GM19035 (cell line): ENCODE data around the gene STK38L.

ENCODE experiments used
- ATAC-seq: cut with Tn5 transposase; IDR thresholded peaks from one replicate; pipeline ENCODE4 v1.9.1; 2021; ENCODE audit not compliant: unreplicated experiment

The STK38L gene

DNA sequence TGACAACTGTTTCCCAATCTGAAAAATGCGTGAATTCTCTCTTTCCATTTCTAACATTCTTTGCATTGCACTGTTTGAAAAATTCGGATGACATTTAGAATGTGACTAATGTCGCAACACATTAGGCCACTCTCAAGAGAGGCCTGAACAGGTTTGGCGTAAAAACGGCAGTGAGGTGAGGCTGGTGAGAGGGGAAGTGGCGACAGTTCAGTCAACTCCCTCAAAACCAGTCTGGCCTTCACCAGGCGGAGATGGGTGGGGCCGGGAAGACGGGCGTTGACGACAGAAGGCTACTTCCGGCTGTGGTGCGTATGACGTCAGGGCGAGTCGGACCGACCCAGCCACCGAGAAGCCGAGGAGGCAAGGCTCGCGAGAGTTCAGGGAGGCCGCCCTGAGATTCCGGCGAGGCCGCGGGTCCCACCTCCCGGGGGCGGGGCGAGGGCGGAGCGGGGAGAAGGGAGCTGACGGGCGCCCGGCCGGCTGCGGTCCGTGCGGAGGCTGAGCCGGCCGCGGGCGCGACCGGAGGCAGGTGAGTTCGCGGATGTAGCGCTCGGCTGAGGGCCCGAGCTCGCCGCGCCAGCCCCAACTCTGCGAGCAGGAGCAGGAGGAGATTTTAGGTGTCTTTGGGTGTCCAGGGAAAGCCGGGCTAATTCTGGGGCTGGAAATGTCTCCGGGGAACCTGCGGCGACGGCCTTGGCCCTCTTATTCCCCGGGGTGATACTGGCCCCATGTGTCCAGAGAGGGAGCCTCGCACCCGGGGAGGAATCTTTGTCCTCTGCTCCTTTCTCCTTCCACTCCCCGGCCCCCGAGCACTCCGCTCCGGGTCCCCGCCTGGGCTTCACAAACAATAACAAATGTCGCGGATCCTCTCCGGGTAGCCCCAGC lies at the start of gene STK38L:
STK38L (plus strand) TSS at position 483 of the 885 bp plus-strand sequence. CDS start 53,435 bp downstream, outside the sequence.
- ATAC-seq, result peak; percentile 90

DNA sequence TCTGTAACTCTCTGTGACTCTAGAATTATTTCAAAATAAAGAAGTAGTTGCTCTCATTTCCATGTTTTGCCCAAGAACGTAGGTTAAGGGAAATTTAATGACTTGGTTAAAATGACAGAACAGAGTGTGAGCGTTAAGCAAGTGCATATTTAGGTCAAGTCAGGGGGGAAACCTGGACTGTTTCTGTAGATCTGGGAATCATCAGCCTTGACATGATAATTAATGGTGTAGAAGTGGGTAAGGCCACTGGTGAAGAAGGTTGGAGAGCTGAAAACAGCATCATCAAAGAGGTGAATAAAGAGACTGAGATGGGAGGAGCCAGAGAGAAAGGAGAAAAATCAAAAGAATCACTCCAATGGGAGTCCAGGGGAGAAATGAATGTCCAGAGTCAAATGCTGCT lies 49.4 kb upstream of the STK38L start:
- ATAC-seq, result no peak

DNA sequence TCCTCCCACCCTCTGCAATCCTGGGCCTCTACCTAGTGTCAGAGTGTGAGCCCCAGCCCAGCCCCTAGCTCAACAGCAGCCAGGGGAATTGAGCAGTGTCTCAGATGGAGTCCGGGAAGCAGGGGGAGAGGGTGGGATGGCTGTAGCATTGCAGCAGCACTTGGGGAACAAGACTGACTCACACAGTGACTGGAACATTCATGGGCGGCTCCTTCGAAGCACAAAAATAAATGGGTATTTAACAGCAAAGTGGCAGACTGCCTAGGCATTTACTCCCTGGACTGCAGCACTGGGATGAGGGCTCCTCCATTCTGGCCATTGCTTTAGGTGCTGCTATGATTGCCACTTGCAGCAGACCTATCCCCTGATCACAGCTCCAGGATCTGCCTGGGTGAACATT lies 46.0 kb upstream of the STK38L start:
- no peak for ATAC-seq

DNA sequence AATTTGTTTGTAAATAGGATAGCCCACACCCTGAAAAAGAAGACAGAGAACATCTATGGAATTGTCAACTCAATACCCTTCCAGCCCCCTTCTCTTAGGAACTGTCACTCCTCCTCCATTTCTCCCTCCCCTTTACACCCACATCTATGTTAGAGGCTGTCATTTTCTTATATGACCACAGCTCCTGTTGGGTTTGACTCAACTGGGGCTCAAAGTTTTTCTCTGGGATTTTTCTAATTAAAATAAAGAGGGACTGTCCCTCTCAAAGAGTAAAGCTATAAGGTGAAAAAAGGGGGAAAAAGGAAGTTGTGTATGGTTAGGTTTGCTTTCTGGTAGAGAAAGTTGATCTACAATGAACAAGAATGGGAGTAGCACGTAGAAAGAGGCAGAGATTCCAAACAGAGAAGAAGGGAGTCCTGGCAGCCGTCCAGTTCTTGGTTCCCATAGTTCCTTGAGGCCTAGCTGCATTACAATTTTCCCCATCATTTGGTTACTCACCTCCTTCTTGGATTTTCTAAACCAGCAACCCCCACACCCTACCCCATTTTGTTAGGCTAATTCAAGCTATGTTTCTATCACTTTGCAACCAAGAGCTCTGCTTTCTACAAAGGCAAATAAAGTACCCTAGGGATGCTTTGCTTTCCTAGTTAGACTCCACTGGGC lies 44.3 kb upstream of the STK38L start:
- no peak for ATAC-seq

DNA sequence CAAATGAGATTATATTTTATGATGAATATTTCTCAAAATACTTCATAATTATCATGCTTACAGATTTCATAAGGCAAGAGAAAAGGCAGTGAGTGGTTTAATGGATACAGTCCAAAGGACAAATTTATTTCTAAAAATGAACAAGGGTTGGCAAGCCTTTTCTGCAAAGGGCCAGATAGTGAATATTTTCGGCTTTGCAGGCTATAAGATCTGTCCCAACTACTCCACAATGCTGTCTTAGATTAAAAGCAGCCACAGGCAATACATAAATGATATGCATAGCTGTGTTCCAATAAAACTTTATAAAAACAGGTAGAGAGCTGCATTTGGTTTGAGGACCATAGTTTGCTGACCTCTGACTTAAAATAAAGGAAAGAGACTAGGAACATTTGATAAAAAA lies 42.9 kb upstream of the STK38L start:
- no peak for ATAC-seq

DNA sequence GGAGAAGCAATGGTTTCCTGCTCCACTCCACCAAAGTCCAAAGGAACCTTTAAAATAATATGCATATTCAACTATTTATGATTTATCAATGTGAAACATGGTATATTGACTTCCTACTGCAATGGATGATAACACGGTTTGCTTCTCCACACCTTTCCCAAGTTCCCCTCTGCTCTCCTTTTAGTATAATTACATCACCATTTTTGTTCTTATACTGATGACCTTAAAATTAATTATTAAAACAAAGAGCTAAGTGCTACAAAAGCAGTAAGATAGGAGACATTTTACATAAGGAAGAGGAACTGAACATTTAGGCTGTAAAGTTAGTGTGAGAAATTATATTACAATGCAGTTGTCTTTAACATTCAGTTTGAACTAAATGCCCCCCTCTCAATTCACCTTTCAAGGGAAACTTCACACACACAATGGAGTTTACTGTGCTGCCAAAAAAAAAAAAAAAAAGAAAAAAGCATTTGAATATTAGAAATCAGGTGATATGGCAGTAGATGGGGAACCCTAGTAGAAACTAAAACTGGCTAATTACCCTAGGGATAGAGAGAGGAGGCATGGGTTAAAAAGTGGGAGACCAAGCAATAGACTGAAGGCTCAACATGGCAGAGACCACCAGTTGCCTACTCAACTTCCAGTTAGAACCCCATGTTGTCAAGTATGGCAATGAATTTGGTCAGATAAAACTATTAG lies 37.1 kb upstream of the STK38L start:
- ATAC-seq, result no peak

DNA sequence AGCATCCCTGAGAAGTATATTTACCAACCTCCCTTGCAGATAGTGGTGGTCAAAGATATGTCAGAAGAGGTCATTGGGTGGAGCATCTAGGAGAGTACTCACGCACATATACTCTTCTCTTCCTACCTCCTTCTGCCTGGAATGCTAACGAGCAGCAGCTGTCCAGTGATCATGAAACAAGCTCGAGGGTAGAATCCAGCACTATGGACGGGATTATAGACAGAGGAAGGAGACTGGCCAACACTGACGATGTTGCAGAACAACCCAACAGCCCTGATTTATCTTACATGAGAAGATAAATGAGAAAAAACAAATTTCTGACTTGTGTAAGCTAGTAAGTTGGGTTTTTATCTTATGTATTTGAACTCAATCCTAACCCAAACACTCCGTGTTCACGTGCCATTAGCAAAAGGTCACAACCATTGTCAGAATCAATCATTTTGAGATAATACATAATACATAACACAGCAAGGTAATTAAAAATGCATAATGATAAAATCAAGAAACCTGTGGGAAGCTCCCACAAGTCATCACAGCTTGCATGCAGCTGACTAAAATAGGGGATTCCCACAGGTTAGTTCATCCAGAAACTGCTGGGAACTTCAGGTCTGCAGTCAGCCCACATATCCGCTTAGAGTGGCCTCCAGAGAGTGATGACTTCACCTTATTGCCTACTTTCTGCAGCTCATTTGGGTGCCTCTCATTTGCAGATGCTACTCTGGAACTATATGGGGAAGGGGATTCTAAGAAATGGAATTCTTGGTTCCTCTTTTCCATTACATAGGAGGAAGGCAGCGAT lies 36.3 kb upstream of the STK38L start:
- ATAC-seq, result peak; percentile 81

DNA sequence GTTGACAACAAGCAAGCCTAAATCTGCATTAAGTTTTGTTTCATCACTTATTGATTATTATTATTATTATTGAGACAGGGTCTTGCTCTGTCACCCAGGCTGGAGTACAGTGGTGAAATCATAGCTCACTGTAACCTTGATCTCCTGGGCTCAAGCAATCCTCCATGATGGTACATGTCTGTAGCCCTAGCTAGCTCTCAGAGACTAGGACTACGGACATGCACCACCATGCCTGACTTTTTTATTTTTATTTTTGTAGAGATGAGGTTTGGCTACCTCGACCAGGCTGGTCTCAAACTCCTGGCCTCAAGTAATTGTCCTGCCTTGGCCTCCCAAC lies 35.7 kb upstream of the STK38L start:
- ATAC-seq, result peak; percentile 25

DNA sequence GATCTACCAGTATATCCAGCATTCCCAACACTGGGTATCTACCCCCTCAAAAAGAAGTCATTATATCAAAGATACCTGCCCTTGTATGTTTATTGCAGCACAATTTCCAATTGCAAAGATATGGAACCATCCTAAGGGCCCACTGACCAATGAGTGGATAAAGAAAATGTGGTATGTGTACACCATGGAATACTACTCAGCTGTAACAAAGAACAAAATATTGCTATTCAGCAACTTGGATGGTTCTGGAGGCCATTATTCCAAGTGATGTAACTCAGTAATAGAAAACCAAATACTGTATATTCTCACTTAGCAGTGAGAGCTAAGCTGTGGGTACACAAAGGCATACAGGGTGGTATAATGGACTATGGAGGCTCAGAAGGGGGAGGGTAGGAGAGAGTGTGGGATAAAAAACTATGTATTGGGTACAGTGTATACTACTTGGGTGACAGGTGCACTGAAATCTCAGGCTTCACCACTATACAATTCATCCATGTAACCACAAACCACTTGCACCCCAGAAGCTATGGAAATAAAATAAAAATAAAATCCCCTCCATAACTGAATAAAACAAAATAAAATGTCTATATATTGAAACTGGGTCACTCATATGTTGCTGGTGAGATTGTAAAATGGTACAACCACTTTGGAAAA lies 34.7 kb upstream of the STK38L start:
- ATAC-seq, result no peak

DNA sequence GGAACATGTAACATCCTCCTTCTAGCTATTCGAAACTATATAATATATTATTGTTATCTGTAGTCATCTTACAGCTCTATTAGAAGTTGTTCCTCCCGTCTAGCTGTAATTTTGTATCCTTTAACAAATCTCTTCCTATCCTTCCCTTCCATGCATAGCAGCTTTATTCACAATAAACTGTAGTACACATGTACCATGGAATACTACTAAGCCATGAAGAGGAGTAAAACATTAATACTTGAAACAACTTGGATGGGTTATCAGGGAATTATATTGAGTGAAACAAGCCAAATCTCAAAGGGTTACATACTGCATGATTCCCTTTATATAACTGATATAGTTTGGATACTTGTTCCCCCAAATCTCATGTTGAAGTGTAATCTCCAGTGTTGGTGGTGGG lies 33.9 kb upstream of the STK38L start:
- ATAC-seq, result no peak

DNA sequence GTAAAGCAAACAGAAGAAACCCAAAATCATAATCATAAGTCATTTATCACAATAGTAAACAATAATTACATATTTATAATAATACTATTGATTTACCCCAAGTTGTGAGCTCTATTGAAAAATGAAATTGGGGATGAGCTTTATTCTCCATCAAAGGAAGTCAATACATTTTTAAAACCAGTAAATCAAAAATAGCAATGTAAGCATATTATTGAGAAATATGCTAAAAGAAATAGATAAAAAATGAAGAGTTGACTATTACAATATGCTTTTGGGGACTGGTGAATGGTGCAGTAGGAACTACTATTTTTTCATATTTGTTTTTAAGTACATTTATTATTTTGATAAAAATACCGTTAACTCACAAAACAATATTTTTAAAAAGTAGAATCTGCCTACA lies 31.2 kb upstream of the STK38L start:
- no peak for ATAC-seq

DNA sequence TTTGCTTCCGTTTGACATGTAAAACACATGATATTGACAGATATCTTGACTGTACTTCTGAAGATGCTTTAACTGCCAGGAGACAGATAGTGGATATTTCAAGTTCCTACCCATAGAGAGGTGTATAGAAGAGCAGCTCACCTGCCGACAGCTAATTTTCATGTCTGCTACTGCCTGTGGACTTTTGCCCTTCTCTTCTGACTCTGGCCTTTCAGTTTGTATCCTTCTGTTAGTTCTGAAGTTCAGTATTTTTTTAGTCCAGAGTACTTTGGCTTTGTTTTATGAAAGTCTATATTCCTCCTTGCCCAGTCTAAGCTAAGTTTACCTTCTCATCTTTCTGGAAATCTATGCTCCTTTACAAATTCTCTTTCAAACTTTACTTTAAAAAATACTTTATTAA lies 30.8 kb upstream of the STK38L start:
- ATAC-seq, result no peak

DNA sequence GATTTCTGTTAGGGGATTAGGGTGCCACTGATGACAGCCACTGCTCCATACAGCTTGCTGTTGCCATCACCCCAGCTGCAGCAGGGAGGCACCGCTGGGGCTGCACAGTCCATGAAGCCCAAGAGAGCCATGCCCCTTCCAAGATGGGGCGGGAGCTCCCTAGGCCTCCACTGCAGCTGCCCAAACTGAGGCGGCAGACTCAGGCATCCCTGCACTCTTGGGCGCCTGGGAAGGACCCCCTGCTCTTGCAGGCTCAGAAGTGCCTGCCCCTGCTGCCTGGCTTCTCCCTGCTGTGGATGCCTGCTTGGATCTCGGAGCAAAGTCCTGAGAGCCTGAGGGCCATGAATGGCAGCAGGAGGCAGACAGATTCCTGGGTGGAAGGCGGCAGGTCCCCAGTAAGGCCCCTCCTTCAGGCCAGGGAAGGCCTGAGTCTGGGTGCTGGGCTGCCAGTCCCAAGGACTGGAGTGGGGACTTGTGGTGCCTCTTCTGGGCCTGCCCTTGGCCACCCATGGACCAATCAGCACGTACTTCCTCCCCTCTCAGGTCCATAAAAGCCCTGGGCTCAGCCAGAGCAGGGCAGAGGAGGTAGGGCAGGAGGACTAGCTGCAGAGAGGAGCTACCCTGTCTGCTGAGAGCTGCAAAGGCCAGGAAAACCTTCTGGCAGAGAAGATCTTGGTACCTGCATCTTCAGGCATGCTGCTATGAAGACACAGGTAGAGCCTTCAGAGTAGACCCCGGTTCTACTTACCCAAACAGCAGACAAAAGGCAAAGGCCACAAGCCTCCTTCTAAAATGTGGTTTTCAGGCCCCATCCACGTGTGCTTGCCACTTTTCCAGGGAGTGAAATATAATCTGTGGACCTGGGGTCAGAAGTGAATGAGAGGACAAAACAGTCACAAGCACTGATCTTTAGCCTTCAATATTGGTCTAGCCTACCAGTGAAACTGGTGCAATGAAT lies 30.0 kb upstream of the STK38L start:
- ATAC-seq, result no peak

DNA sequence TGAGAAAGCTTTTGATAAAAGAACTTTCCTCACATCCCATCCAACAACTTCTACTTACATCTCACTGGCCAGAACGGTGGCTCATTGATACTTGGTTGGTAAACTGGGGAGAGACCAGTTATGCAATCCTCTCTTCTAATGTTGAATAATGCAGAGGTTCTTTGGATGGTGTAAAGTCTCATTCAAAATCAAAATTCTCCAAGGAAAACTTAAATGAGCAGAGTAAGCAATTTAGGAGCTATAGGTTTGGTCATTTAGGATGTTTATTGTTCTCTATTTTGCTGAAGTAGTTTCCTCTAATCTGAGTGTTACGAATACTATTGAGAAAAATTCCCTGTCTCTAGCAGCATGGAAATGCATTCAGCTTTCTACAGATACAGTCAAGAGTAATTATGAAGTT lies 26.5 kb upstream of the STK38L start:
- ATAC-seq, result no peak

DNA sequence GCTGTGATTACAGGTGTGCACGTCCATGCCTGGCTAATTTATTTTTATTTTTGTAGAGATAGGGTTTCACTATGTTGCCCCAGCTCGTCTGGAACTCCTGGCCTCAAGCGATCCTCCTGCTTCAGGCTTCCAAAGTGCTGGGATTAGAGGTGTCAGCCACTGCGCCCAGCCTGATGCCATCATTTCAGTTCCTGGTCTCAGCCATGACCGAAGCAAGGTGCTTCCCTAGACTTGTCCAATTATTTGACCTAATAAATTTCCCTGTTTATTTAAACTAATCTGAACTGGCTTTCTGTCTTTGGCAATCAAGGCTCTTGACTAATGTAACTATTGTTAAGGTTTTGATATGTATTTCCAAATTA lies 24.4 kb upstream of the STK38L start:
- ATAC-seq, result no peak

DNA sequence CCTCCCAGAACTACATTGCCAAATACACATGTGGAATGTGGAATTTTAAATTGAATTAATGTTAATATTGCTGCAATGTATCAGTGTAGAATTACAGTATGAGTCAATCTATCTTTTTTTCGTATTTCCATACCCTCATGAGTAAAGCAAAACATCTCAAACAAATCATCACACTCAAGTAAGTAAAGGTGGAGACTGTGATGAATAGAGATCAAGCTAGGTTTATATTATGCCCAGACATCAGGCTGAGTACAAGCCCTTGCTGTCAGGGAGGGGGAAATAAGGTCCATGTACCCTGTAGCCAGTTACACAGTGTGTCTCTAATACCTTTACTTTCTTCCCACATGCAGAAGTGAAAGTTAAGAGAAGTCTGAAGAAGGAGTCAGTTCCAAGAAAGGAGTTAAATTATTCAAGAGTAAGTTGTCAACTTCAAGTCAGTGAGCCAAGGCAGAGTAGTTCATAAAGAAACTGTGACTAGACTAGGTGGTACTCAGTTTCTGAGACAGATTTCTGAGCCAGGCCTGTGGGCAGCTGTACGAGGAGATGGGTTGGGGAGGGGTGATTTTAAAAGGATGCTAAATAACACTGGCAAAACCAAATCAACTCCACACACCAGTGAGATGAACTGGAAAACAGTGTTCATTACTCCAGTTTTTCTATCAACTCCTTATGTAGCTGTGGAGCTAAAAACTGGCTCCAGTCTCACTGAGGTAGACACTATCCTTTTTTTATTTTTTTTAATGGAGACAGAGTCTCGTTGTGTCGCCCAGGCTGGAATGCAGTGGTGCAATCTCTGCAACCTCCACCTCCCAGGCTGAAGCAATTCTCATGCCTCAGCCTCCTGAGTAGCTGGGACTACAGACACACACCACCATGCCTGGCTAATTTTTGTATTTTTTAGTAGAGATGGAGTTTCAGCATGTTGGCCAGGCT lies 23.8 kb upstream of the STK38L start:
- ATAC-seq, result peak; percentile 48

DNA sequence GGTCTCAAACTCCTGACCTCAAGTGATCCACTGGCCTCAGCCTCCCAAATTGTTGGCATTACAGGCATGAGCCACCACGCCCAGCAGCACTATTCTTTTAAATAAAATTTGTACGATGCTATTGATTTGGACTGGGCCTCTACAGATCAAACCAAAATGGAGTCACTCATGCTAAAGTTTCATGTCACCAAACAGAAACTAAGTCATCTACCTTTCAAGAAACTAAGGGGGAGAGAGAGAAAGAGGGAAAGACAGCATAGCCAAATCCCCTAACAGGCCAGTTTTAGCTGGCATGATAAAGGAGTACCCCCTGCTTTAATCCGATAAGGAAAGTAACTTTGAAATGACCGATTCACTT lies 23.1 kb upstream of the STK38L start:
- no peak for ATAC-seq

DNA sequence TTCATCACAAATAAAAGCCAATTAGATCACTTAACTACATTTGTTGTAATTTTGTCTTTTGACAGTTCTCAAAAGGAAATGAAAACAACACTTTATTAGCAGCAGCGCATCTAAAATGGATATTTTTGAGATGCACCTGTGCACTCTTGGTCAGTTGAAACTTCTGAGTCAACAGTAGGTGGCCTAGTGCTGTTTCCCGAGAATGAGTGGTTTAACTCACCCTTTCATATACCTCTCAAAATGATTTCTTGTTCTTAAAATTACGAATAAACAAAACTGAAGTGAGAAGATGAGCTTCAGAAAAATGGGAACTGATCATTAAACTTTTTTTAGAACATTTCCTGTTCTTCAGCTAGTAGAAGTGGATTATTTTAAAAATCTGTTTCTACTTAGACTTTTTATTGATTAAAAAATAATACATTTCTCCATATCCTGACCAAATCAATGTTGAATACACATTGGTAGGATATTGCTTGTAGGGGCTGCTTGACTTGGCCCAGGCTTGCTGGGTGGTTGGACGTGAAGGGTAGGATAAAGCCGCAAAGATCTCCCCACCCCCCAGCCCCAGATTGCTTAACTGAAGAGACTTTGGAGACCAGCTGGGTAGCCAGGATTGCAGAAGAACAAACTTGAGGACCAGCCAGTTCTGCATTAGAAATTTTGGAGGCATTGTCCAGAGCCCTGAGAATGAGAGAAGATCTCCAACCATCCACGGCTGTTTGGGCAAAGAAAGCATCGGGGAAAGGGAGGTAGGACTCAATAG lies 22.3 kb upstream of the STK38L start:
- peak; percentile 81 for ATAC-seq
